ENCODE data around the gene ACTL6B.

Gene ACTL6B

GRCh38 chr7:100693312-100694097 lies 37.3 kb upstream of the ACTL6B start:
- Histone ChIP-seq H3K27me3 (replicated peaks) (no peaks in the 10 kb centered on the region), H3K4me3 (ENCODE audit: low read depth, low read length) (peak overlapping the region; percentile 62), H3K27ac (no peak overlapping the region), H3K36me3 (replicated peaks) (peaks cover 5% of the 10 kb centered on the region)
- TF ChIP-seq CTCF (IDR thresholded peaks at IDR 0.05; ENCODE audit: low read depth, low read length, missing control alignments): no peak
- no peak for DNase-seq
- in situ Hi-C loops (cut with HindIII; ENCODE audit: low pct_ligation_motif_present, low sequenced_read_pairs): no loop called here

GRCh38 chr7:100692578-100692961 lies 36.3 kb upstream of the ACTL6B start:
- no peak for DNase-seq
- H3K4me3 ChIP-seq (ENCODE audit: low read depth, low read length): peak overlapping the region; percentile 62
- H3K27me3 ChIP-seq (replicated peaks): no peaks in the 10 kb centered on the region
- in situ Hi-C loops (cut with HindIII; ENCODE audit: low pct_ligation_motif_present, low sequenced_read_pairs): no loop called here
- no peak for TF ChIP-seq CTCF (IDR thresholded peaks at IDR 0.05; ENCODE audit: low read depth, low read length, missing control alignments)
- H3K36me3 ChIP-seq (replicated peaks): peaks cover 12% of the 10 kb centered on the region
- no peak overlapping the region for H3K27ac ChIP-seq

GRCh38 chr7:100691676-100692577 lies 35.7 kb upstream of the ACTL6B start:
- peak; percentile 43 for DNase-seq
- Histone ChIP-seq H3K4me3 (ENCODE audit: low read depth, low read length) (peak overlapping the region; percentile 12), H3K27ac (no peak overlapping the region), H3K27me3 (replicated peaks) (no peaks in the 10 kb centered on the region), H3K36me3 (replicated peaks) (peaks cover 17% of the 10 kb centered on the region)
- TF ChIP-seq CTCF (IDR thresholded peaks at IDR 0.05; ENCODE audit: low read depth, low read length, missing control alignments): peak; percentile 95
- in situ Hi-C loops (cut with HindIII; ENCODE audit: low pct_ligation_motif_present, low sequenced_read_pairs): no loop called here

GRCh38 chr7:100689230-100690135 lies 33.2 kb upstream of the ACTL6B start:
- H3K27me3 ChIP-seq (replicated peaks): no peaks in the 10 kb centered on the region
- no peak for DNase-seq
- H3K27ac ChIP-seq: no peak overlapping the region
- in situ Hi-C loops (cut with HindIII; ENCODE audit: low pct_ligation_motif_present, low sequenced_read_pairs): no loop called here
- H3K36me3 ChIP-seq (replicated peaks): peaks cover 38% of the 10 kb centered on the region
- H3K4me3 ChIP-seq (ENCODE audit: low read depth, low read length): no peak overlapping the region
- no peak for TF ChIP-seq CTCF (IDR thresholded peaks at IDR 0.05; ENCODE audit: low read depth, low read length, missing control alignments)

- Histone ChIP-seq H3K27me3 (replicated peaks) (no peaks in the 10 kb centered on the region), H3K4me3 (ENCODE audit: low read depth, low read length) (no peak overlapping the region), H3K36me3 (replicated peaks) (peaks cover 49% of the 10 kb centered on the region), H3K27ac (no peak overlapping the region)
- no peak for DNase-seq
- no peak for TF ChIP-seq CTCF (IDR thresholded peaks at IDR 0.05; ENCODE audit: low read depth, low read length, missing control alignments)
- in situ Hi-C loops (cut with HindIII; ENCODE audit: low pct_ligation_motif_present, low sequenced_read_pairs): no loop called here
Measured at GRCh38 chr7:100688326-100688860, 32.1 kb upstream of the ACTL6B start.

Measured in brain microvascular endothelial cell (primary cell).